Stimulated activated CD4-positive, alpha-beta T cell treated with anti-CD3 and anti-CD28 coated beads, Interleukin-1b, Interleukin-23, amount 100 ng/mL, for 48 hours (primary cell): ENCODE measurements around the gene GALNT7.

ENCODE experiments used
- DNase-seq: peaks from one replicate; pipeline ENCODE4 v3.0.0-alpha.2; 2020

GALNT7 gene

DNA sequence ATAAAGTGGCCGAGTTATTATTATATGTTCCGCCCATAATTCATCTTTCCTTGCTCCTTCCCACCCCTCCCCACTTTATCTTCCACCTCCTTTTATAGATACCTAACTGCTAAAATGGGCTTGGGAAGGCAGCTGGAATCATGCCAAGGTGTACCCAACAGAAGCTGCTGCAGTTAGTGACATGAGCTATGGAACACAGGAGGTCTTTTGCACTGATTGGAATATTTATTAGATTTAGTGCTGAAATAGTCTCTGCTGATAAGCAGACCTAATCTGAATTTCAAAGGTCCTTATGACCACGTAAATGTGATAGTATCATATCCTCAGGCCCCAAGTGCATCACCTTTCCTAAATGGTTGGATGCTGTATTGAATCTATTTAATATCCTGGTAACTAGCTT is 100.7 kb downstream of the GALNT7 start:
- DNase-seq, result no peak

DNA sequence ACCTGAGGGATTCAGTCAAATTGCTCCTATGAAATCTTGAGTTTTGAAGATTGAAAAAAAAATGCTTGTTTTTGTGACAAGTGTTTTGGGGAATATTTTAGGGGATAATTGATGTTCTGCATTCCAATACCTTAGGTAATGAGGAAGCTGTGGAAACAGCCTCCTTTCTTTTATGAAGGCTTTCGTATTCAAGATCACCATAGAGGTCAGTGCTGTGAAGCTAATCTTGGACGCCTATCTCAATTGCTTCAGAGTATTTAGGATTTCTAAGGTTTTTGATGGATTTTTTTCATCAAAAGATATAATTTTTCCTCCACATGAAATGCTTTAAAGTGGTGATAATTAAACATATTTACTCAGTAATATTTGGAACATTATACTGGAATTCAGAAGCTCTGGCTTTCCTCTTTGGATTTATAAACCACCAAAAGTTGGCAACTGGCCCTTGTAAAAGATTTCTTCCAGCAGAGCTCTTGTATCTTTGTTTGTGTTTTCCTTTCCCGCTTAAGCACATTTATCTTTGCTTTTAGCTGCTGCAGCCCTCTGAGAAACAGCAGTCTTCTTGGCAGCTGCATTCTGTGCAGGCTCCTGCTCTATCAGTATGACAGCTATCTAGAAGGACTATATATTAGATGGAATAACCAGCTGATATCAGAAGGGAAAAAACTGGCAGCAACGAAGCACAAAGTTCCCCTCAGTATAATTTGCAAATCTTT is 101.9 kb downstream of the GALNT7 start:
- no peak for DNase-seq

DNA sequence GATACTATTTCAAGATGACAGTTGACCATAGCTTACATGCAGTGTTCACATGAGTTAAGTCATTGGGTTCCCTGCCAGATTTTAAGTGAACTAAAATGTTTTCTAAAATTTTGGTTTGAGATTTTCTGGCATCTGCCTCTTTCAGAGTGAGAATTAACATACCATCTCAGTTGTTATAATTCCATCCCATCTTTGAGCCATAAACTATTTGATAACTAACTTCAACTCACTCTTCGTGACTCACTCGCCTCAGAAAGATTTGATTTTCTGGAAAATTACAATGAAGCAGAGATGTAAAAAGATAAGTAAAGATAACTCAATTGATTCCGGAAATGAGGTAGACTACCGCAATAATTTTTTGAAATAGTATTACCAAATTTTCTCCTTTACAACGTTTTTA is 103.7 kb downstream of the GALNT7 start:
- no peak for DNase-seq

DNA sequence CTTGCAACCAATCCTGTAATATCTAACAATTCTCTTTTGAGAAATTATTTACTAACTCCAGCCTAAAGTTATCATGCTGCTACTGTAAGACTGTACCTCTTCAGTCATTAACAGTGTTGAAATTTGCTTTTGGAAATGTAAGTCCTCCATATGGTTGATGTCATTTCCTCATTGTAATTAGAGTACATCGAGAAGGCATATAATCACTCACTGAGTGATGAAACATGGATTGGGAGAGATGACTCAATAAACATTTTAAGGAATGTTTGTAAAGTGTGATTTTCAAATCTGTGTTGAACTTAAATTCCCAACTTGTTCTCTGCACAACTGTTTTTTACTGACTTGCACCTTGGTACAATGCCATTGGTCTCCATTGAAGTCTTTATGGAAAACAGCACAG is 104.4 kb downstream of the GALNT7 start:
- DNase-seq, result no peak

DNA sequence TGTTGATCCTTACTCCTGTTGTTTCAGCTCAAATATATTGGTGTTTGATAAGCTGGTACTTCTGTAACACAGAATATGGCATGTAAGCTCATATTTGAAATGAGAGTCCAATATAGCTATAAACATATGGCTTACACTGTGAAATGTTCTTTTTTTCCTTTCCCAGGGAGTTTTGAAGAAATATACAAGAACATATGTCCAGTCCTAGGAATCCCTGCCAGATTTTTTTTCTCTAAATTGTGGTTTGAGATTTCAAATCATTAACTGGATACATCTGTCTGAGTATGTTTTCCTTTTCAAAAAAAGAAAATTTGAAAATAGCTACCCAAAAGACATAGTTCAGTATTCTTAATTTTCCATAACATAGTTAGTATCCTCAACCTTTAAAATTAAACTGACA is 105.3 kb downstream of the GALNT7 start:
- no peak for DNase-seq

DNA sequence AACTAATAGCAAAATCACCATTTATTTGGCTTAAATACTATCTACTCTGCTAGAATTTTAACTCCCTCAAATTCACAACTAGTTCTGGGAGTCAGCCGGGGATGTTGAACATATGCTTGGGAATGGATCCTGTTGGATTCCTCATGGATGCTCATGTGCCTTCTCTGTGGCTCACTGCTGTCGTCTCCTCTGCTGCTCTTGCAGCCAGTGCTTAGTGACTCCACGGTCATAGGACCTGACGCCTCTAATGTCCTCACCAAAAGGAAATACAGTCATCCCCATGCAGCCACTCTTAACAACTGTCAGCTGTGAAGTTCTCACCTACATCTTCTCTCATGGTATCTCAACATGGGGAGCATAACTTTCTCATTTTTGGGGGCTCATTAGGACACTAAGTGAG is 106.1 kb downstream of the GALNT7 start:
- no peak for DNase-seq

DNA sequence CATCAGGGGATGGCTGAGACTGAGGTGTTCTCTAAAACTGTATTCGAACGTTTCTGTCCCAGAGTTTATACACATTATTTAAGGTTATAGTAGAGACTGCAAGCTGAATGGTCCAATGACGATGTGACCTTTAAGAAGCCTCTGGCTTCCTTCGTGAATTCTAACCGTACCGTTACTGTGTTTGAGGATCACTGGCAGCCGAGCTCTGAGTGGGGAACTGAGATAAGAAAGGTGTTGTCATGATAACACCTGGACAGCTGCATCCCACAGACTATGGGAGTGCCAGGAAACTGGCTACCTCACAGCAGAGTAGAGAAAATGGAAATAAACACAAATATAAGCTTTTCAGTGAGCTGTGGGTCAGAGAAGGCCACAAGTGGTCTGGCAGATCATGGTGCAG is 106.5 kb downstream of the GALNT7 start:
- DNase-seq, result no peak

DNA sequence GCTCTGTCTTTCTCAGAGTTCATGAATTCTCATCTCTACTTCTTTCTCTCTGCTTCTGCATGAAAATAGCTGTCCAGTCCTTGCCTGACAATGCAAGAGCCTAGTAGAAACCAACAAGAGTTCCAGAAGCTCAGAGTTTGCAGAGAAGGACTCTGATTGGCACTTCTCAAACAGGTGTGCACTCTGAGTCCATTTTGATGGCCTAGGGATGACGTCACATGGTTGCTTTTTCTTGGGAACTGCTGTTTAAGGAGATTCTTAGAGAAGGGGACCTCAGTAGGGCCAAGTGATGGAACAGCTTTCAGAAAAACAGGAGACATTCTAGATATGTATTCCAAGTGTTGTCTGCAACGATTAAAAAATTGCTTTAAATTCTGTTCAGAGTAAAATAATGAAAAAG is 108.7 kb downstream of the GALNT7 start:
- DNase-seq, result no peak

DNA sequence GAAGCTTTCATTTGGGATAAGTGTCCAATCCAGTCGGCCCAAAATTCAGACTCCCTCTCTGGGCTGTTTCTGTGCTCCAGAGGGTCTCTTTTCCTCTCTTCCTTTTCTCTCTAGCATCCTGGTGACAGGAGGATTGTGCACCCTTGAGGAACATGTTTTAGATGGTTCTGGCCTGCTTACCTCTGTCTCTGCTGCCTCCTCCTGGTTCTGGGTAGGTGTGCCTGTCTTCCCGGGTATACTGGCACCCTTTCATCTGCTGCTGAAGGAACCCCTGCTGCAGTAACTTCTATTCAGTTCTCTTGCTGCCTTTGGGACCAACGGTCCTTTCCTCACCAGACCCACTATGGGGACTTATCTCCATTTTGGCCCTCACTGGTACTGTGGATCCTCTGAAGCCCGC is 112.4 kb downstream of the GALNT7 start:
- DNase-seq, result no peak

DNA sequence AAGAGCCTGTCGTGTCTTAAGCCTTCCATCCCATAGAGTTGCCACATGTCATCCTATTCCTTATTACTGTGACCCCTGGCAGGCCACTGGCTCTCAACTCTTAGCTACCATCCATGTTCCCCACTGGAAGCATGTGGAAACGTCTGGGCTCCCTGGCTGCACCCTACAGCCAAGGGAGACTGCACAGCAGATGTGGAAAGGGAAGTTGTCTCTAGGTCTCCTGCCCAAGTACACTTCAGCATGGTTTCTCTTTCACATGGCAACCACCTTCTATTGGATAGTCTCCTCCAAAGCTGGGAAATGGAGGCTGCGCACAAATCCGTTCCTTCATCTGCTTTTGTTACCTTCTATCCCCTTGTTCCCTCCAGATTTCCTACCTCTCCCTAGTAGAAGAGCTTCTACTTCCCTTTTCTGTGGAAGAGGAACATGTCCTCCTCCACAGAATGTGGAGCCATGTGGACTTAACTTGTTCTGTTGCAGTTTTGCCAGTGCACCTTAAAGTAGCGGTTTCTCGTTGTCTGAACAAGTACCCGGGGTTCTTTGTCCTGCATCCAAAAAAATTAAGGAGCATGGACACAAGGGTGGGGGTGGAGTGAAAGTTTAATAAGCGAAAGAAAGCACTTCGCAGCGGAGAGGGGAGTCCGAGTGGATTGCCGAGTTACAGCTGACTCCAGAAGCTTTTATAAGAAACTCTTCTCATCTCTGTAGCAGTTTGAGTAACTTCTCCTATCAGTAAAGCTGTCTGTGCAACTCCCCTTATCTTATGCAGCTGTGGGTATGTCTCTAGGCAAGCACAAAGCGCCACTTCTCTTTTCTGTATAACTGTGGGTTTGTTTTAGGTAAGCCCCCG is 113.0 kb downstream of the GALNT7 start:
- DNase-seq, result no peak

DNA sequence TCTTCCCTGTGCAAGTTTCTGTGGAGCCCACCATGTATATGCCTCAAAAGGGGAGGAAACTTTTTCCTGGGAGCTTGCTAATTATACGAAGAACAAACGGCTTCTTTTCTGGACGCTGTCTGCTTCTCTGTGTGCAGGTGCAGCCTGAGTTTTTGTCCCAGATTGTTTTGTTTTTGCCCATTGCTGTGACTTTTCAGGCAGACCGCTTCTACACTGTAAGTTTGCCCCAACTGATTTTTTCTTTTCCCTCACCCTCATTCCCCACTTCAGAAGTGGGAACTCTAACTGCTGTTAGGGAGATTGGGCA is 113.6 kb downstream of the GALNT7 start:
- DNase-seq, result no peak

DNA sequence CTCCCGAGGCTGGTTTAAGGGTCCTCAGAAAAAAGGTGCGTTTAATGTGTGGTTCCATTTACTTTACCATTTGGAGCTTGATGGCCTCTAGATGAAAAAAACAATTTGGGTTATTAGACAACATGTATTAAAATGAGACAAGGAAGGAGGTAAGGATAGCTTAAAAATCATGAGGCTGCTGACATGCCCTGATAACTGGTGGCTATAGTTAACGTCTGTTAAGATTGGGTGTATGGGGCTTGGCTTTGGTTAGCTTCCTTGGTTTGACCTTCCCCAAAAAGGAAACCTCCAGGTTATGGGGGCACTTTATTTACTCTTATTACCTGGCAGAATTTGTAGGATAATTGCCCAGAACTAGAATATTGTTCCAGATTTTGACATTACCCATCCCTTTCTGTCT is 114.0 kb downstream of the GALNT7 start:
- no peak for DNase-seq

DNA sequence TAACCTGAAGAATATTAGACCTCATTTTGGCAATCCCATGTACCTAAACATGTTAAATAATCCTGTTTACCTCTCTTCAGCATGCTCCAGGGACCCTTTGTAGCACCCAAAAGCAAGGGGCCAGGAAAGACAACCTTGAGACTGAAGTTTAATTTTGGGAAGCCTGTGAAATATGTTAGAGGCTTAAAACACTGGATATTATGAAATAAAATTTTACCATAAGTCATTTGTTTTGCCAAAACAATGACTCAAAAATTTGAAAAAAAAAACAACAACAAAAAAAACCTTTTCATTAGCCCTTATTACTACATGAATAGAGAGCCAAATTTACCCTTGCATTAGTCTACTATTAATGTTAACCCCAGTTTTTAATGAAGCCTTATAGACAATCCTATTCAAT is 115.9 kb downstream of the GALNT7 start:
- no peak for DNase-seq

DNA sequence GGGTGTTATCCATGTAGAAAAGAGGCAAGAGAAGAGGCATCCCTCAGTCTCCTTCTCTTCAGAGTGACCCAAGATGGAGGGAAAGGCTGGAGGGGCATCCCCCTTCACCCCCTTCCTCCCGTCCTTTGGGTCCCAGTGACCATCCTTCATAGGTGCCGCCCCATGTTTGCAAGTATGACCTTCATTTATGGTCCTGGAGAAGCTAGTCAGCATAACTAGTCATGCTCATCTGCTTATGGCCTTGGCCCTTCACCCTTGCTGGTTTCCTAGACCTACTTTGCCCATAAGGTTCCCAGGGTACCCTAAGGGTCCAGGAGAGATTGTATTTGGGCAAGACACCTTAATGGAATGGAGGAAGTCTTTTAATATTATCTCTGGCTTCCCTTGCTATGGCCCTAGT is 118.9 kb downstream of the GALNT7 start:
- DNase-seq, result no peak

DNA sequence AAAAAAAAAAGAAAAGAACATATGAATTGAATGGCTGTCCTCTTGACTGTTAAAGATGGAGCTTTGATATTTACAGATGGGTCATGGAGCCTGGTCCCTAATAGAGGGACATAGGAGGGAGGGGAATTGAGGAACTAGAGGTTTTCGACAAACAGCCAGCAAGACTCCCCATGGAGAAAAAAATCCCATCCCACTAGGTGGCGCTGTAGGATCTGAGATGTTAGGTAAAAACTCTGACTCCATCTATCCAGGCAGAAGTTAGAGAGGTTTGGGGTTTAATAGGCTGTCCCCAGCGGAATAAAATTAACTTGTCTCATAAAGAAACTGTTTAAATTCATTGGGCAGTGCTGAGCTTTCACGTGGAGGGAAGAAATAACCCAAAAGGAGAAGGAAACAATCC is 119.7 kb downstream of the GALNT7 start:
- peak; percentile 68 for DNase-seq

DNA sequence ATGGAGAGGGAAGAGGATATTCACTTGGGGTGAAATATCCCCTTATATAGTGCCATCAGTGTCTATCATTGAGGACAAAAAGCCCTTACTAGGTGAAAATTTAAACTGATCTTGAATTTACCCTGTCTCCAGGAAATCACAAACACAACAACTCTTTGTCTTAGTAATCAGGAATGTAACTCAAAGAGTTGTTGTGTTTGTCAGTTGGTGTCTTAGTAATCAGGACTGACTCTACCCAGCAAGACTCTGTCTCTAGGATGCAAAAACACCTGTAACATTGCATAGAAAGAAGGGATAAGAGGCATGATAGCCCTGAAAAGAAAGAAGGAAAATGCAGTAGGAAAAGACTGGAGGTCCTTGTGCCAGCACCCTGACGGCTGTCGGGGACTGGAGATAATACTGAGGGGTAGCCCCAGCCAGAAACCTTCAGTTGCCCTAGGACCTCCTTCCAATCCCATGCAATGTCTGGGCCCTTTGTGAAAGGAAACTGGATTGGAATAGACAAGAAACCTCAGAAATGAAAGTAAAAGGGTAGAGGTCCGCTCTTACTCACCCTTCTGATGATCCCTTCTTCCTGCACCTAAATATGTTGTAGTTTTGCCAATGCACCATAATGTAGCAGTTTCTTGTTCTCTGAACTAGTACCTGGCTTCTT is 120.2 kb downstream of the GALNT7 start:
- DNase-seq, result no peak

DNA sequence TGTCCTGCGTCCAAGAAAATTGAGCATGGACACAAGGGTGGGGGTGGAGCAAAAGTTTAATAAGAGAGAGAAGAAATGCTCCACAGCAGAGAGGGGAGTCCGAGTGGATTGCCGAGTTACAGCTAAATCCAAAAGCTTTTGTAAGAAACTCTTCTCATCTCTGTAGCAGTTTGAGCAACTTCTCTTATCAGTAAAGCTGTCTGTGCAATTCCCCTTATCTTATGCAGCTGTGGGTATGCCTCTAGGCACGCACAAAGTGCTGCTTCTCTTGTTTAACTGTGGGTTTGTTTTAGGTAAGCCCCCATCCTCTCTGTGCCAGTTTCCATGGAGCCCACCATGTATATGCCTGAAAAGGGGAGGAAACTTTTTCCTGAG is 120.7 kb downstream of the GALNT7 start:
- no peak for DNase-seq

DNA sequence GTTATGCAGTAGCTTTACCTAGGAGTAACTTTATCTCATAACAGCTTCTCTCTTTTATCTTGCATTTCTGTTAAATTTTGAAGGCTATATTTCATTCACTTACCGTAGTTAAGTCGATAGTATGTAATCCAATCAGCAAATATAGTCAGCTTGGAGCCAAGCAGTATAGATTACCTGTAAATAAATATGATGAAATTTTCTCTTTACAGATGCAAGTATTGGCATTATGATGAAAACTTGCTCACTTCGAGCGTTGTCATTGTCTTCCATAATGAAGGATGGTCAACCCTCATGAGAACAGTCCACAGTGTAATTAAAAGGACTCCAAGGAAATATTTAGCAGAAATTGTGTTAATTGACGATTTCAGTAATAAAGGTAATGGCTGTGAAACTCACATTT is 123.3 kb downstream of the GALNT7 start:
- DNase-seq, result no peak

DNA sequence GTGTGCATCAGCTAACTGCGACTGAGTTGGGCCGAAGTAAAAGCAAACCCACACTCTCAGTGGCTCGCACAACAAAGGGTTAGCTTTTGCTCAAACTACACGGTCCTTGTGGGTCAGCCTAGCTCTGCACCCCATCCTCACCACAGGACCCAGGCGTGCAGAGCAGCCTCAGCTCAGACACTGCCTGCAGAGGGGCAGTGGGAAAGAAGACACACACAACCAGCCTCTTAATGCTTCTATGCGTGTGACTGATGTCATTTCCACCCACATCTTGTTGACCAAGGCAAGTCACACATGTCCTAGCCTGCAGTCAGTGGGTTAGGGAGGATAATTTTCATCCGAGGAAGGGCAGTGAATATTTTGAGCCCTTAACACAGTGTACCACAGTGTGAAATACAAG is 125.1 kb downstream of the GALNT7 start:
- no peak for DNase-seq

DNA sequence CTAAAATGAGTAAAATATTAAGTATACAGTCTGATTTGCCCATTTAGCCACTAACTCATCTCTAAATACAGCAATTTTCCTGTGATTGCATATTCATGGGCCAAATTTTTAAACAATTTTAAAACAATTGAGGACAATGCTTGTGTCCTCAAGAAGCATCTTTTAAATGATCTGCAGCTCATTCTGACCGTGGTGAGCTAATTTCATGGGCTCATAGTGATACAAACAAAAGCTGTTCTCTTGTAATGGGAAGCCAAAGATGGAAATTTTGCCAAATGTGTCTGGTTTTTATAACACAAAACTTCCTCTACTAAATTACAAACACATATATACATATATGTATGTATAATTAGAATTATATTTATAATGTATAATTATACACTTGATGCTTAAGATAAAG is 125.8 kb downstream of the GALNT7 start:
- DNase-seq, result no peak

DNA sequence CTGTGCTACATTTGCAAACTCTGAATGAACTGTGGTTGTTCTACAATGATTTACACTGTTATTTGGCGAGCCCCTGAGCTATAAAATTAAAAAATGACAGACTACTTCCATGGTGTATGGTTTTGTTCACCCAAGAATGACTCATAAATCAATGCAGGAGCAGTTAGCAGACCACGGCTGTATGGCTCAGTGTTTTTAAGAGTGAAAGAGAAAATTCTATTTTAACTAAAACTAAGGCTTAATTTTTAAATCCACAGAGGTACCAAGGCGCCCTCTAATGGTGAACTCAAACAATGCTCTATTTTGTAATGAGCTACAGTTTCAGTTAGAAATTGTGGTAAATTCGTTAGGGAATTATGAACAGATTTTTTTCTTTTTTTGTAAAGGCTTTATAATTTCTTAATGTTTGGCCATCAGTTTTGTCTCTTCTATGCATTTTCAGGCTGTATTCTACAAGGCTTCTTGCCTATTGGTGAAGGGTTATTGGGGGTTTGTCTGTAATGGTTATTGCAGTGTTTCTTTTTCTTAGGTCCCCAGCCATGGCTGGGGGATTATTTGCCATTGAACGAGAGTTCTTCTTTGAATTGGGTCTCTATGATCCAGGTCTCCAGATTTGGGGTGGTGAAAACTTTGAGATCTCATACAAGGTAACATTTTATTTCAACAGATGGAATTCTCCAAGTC is 133.0 kb downstream of the GALNT7 start:
- DNase-seq, result no peak

DNA sequence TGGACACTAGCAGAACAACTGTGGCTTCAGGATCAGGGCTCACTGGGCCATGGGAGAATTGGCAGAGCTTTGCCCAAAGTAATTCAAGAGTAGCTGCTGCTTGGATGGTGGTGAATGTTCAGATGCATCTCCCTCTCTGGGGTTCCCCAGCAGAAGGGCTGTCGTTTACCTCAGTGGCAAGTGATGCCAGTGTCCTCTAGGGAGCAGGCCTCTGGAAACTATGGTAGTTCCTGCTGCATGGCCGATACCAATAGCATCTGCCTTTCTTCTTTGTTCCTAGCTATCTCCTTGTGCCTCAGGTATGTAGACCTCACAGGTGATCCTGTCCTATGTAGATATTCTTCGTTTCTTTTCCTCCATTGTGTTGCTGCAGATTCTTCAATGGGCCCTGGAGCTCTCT is 139.2 kb downstream of the GALNT7 start:
- no peak for DNase-seq

DNA sequence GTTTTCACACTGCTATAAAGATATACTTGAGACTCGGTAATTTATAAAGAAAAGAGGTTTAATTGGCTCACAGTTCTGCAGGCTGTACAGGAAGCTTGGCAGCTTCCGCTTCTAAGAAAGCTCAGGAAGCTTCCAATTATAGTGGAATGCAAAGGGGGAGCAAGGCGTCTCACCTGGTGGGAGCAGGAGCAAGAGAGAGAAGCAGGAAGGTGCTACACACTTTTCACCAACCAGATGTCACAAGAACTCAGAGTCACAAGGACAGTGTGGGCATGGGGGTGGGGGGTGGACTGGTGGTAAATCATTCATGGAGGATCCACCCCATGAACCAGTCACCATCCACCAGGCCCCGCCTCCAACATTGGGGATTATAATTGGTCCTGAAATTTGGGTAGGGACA is 142.8 kb downstream of the GALNT7 start:
- DNase-seq, result no peak

DNA sequence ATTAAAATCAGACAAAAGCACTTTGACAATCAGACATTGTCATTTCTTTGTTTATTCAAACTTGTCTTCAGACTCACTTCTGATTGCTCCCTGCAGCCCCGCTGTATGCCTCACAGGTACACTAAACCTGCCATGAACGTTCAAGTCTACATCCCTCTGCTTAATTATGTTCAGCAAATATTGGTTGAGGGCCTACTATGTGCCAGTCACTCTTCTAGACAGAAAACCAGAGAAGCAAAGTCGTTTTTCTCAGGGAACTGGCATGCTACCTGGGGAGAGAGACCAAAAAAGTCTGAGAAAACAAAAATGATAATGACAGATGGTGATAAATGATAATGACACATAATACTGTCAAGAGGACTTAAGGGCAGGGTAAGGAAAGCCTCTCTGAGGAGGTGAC is 146.1 kb downstream of the GALNT7 start:
- no peak for DNase-seq
